MM.1S (cell line): Measurements from ENCODE around the gene OAS3.

Experiments
- CTCF ChIP-seq: fragments of 300-600 bp; sonication (generic); IDR thresholded peaks from 2 replicates; pipeline ENCODE4 v1.5.1; 2016; ENCODE audit warnings: antibody characterized with exemption, low read length, mixed read lengths
- EZH2 ChIP-seq: fragments of 300-600 bp; sonication (generic); optimal IDR thresholded peaks from 2 replicates; pipeline ENCODE3; 2017; ENCODE audit warnings: low read depth, mild to moderate bottlenecking, antibody characterized with exemption, low read length, mixed read lengths
- EZH2phosphoT487 ChIP-seq: fragments of 300-600 bp; sonication (generic); IDR thresholded peaks from 2 replicates; pipeline ENCODE4 v1.6.1; 2018; ENCODE audit warnings: antibody characterized with exemption, low read length

- TF ChIP-seq EZH2phosphoT487 = no peak
- no peak for TF ChIP-seq EZH2
- no peak for TF ChIP-seq CTCF
Observed at GRCh38 chr12:112971248-112971647, 33.0 kb downstream of the OAS3 start.
